Epidermal melanocyte (primary cell): ENCODE data around the gene MYH1.

Source experiments
- DNase-seq: peaks from one replicate; pipeline ENCODE4 v3.0.0; 2011; ENCODE audit warnings: low spot score; ENCODE audit not compliant: insufficient read length

MYH1 gene

DNA sequence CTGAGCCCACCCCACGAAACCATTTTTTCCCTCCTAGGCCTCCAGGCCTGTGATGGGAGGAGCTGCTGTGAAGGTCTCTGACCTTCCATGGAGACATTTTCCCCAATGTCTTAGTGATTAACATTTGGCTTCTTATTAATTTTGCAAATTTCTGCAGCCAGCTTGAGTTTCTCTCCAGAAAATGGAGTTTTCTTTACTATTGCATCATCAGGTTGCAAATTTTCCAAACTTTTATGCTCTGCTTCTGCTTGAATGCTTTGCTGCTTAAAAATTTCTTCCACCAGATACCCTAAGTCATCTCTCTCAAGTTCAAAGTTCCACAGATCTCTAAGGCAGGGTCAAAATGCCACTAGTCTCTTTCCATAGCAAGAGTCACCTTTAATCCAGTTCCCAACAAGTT is 36.1 kb downstream of the MYH1 start:
- no peak for DNase-seq

DNA sequence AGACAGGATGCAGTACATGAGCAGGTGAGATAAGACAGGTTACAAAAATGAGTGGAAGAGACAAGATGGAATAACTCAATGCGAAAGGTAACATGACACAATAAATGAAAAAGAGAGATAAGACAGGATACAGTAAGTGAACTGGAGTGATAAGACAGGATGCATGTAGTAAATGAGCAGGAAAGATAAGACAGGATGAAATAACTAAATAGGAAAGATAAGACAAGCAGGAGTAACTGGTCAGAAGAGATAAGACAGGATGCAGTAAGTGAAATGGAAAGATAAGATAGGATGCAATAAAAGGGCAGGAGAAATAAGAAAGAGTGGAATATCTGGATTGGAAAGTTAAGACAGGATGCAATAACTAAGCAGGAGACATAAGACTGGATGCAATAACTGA is 40.6 kb downstream of the MYH1 start:
- no peak for DNase-seq

GRCh38 chr17:10474536-10474935 is 43.8 kb downstream of the MYH1 start:
- DNase-seq = no peak

- no peak for DNase-seq
These were observed 46.5 kb downstream of the MYH1 start for GRCh38 chr17:10471858-10472257.

- no peak for DNase-seq
These were observed 48.9 kb downstream of the MYH1 start, which contains the start of gene MYH4 for GRCh38 chr17:10469459-10469858. Gene MYH4, minus strand, starts transcription at chr17:10469559. Its CDS starts 2,814 bp downstream, at chr17:10466745.

GRCh38 chr17:10463402-10463801 is 54.9 kb downstream of the MYH1 start:
- no peak for DNase-seq

DNA sequence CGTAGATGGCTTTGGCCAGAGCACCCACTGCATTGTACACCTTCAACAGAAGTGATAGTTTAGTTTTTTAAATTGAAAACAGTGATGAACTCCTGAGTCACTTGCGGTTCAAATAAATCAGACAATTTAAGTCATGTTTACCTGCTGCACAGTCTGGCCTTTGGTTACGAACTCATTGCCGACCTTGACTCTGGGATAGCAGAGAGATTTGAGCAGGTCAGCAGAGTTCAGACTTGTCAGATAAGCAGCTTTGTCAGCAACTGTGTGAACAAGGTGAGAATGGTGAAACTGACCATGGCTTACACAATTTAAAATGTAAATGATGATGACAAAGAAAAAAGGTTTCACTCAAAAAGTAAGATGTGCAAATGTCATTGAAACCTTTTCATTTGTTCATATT is 58.3 kb downstream of the MYH1 start:
- no peak for DNase-seq

DNA sequence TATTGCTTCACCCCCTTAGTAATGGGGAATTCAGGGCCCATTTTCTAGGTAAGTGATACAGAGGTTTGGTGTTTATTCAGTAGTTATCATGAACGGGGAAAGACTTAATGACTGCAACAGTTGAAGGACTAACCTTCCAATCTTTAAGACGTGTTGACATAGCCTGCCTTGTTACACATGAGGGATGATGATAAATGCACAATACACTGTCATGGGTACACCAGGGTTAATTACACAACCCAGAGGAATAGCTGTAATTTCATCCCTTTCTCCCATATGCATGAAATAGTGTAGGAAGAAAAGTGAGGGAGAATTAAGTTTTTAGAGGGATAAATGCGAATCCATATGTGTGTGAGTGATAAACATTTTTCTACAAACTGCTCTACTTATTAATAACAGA is 59.6 kb downstream of the MYH1 start:
- no peak for DNase-seq

DNA sequence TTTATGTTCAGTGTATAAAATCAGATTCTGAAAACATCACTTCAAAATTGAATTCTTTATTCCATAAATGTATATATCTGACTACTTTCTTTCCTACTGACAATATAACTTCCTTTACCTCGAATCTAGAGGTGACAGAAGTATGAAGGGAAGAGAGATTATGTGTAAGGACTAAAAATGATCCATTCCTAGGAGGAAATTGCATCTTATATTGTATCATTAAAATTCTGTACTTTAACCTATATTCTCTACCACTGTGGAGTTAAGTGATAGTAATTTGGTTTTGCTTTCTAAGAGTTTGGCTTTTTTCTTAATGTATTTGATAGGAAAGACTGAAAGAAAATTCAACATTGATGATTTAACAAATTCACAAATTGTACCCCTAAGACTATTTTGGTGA is 60.4 kb downstream of the MYH1 start:
- DNase-seq = no peak

- DNase-seq = no peak
These were observed 71.1 kb downstream of the MYH1 start for GRCh38 chr17:10447026-10447931.
